ENCODE results near the gene ADD1. TPM values are rescaled to one million over a fixed set of nuclear protein-coding genes. Genes with fewer than 3 reads are reported as not detected.
A peak's percentile ranks its signal among the peaks of the same experiment; 100 is the strongest.

ADD1 gene
- total RNA-seq, 4 donors from 2014 or later: 253 to 402 (median 311) TPM

DNA sequence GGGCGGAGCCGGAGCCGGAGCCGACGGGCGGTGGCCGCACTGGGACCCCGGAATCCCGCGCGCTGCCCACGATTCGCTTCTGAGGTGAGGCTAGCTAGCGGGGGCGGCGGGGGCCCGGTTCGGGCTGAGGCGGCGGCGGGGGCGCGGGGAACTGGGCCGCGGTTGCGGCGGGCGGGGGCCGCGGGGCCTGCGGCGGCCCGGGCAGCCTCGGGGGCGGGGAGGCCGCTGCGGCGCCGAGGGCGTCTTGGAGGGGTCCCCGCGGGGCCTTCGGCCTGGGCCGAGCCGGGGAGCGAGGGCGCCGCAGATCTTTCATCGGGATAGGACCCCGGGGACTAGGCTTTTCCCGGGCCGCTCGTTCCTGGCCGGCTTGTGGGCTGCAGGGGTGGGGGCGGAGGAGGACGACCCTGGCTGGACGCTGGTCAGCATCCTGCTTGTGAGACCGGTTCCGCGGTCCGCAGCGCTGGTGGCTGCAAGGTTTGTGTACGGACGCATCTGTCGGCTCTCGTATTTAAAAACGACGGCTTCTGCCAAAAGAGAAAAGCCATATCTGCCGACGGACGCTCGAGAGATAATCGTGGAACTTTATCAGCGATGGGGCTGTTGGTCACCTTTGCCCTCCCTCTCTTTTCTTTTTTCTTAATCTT, 419 bp downstream of the ADD1 start:
- Histone ChIP-seq H3K27ac (replicated peaks in 1 of 4) (peak overlapping the region; percentile 81 to 98 (median 94)), H3K9me3 (no peaks in the 10 kb centered on the region), H3K4me3 (peak overlapping the region; percentile 67 to 93 (median 84)), H3K4me1 (peaks cover 34 to 55% (median 53%) of the 10 kb centered on the region in 4 donors), H3K36me3 (no peaks in the 10 kb centered on the region), H3K27me3 (no peaks in the 10 kb centered on the region)
- intact Hi-C loops (cut with DNase I): loop anchor here (2.0 kb wide), 1 partner anchor 91 kb away; no protein-coding TSS in a partner anchor
- DNase-seq (ENCODE audit: extremely low spot score): peak; percentile 92
- WGBS: 0% methylated on average over 17 of the region's 74 CpGs
- TF ChIP-seq POLR2A (IDR thresholded peaks at IDR 0.05; ENCODE audit: low read depth): no peak
- no peak for TF ChIP-seq EP300 (IDR thresholded peaks at IDR 0.05)
- TF ChIP-seq, protein P1, sequence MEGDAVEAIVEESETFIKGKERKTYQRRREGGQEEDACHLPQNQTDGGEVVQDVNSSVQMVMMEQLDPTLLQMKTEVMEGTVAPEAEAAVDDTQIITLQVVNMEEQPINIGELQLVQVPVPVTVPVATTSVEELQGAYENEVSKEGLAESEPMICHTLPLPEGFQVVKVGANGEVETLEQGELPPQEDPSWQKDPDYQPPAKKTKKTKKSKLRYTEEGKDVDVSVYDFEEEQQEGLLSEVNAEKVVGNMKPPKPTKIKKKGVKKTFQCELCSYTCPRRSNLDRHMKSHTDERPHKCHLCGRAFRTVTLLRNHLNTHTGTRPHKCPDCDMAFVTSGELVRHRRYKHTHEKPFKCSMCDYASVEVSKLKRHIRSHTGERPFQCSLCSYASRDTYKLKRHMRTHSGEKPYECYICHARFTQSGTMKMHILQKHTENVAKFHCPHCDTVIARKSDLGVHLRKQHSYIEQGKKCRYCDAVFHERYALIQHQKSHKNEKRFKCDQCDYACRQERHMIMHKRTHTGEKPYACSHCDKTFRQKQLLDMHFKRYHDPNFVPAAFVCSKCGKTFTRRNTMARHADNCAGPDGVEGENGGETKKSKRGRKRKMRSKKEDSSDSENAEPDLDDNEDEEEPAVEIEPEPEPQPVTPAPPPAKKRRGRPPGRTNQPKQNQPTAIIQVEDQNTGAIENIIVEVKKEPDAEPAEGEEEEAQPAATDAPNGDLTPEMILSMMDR (IDR thresholded peaks at IDR 0.05): peak in 1 of 3 experiments; percentile 1

DNA sequence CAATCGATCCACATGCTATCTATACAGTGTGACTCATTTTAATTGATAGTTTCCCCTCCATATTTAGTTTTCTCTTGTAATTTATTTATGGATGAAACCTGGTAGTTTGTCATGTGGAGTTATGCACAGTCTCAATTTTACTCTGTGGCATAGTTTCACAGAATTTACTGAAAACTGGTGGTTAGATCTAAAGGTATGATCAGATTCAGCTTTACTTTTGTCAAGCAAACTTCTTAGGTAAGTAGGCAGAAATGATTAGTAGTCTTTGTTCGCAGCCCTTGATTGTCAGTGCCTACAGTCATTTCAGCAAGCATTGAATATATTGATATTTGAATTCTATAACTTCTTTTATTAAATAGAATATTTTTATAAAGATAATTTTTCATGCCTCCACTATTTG, 2.5 kb downstream of the ADD1 start:
- H3K27ac ChIP-seq (replicated peaks in 1 of 4): no peak overlapping the region
- H3K9me3 ChIP-seq: no peaks in the 10 kb centered on the region
- WGBS: 81% methylated on average over 2 of the region's 2 CpGs
- H3K27me3 ChIP-seq: no peaks in the 10 kb centered on the region
- intact Hi-C loops (cut with DNase I): no loop called here
- peaks cover 43 to 74% (median 72%) of the 10 kb centered on the region in 4 donors for H3K4me1 ChIP-seq
- TF ChIP-seq POLR2AphosphoS5 (IDR thresholded peaks at IDR 0.05) (no peak), POLR2A (IDR thresholded peaks at IDR 0.05; ENCODE audit: low read depth) (no peak)
- no peaks in the 10 kb centered on the region for H3K36me3 ChIP-seq
- H3K4me3 ChIP-seq: no peak overlapping the region
- DNase-seq (ENCODE audit: extremely low spot score): no peak

DNA sequence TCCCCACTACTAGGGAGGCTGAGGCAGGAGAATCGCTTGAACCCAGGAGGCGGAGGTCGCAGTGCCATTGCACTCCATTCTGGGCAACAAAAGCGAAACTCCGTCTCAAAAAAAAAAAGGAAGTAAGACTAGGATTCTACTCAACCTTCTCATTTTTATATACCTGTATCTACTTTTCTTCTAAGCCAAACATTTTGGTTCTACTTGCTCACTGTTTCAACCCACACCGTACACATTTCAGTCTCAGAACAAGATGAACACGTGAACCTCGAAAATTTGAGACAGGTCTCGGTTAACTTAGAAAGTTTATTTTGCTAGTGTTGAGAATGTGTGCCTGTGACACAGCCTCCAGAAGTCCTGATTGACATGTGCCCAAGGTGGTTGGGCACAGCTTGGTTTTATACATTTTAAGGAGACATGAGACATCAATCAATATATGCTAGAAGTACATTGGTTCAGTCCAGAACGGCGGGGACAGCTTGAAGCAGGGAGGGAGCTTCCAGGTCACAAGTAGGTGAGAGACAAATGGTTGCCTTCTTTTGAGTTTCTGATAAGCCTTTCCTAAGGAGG, 3.7 kb downstream of the ADD1 start:
- Histone ChIP-seq H3K9me3 (no peaks in the 10 kb centered on the region), H3K4me3 (no peak overlapping the region), H3K36me3 (no peaks in the 10 kb centered on the region), H3K27me3 (no peaks in the 10 kb centered on the region), H3K4me1 (peaks cover 53 to 86% (median 83%) of the 10 kb centered on the region in 4 donors), H3K27ac (replicated peaks in 1 of 4) (peak overlapping the region in 3 of 4 donors; percentile 37 to 56 (median 43))
- peak; percentile 72 for DNase-seq (ENCODE audit: extremely low spot score)
- no peak for TF ChIP-seq EP300 (IDR thresholded peaks at IDR 0.05)
- no peak for TF ChIP-seq POLR2A (IDR thresholded peaks at IDR 0.05; ENCODE audit: low read depth)
- TF ChIP-seq POLR2AphosphoS5 (IDR thresholded peaks at IDR 0.05): no peak
- TF ChIP-seq, protein P1 (IDR thresholded peaks at IDR 0.05): no peak
- WGBS: 85% methylated on average over 11 of the region's 11 CpGs
- intact Hi-C loops (cut with DNase I): no loop called here

DNA sequence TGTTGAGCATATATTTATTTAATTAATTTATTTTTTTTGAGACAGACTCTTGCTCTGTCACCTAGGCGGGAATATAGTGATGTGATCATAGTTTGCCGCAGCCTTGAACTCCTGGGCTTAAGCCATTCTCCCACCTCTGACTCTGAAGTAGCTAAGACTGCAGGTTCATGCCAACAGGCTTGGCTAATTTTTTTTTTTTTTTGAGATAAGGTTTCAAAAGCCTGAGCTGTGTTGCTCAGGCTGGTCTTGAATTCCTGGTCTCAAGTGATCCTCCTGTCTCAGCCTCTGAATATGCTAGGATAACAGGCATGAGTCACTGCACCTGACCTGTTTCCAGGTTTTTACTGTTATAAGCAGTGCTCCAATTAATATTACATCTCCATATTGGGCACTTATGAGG, 4.8 kb downstream of the ADD1 start:
- intact Hi-C loops (cut with DNase I): no loop called here
- Histone ChIP-seq H3K27ac (replicated peaks in 1 of 4) (peak overlapping the region; percentile 27 to 56 (median 40)), H3K27me3 (no peaks in the 10 kb centered on the region), H3K4me3 (no peak overlapping the region), H3K36me3 (peaks cover 0 to 4% (median under 1%) of the 10 kb centered on the region in 4 donors), H3K9me3 (no peaks in the 10 kb centered on the region), H3K4me1 (peaks cover 57 to 89% (median 85%) of the 10 kb centered on the region in 4 donors)
- TF ChIP-seq EP300 (IDR thresholded peaks at IDR 0.05): no peak
- no peak for TF ChIP-seq POLR2A (IDR thresholded peaks at IDR 0.05; ENCODE audit: low read depth)
- no peak for TF ChIP-seq POLR2AphosphoS5 (IDR thresholded peaks at IDR 0.05)
- TF ChIP-seq, protein P1 (IDR thresholded peaks at IDR 0.05): no peak
- WGBS: 70% methylated on average over 2 of the region's 2 CpGs
- no peak for DNase-seq (ENCODE audit: extremely low spot score)

DNA sequence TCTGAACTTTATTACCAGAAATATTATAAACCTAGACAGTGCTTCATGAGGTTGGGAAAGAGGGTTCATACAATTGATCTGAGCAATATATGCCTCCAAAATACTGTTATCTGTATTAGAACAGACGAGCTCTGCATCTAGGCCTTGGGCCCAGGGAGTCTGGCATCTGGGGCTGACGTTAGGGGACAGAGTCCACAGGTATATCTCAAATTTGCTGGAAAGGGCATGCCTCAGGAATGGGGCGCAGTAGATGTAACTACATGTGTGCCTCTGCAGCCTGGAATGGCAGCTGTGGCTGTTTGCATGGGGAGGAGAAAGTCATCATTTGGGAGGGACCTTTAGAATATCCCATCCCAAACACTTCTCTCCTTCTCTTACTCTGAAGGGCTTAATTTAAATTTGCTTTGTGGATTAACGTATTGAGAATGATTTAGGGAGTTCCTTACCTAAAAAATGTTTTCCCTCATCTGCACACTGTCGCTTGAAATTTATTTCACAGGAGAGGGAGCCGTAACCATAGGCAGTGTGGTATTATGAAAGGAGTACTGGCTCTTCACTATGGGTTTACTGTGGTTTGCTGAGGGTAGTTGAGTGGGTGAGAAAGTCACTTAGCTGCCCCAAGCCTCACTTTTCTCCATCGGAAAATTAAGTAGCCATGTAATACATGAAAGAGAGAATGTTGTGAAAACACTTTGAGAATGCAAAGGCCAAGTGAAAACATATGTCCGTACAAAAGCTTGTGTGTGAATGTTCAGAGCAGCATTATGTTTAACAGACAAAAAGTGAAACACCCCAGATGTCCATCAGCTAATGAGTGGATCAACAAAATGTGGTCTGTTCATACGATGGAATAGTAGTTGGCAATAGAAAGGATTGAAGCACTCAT, 5.9 kb downstream of the ADD1 start:
- no peak overlapping the region for H3K4me3 ChIP-seq
- H3K27ac ChIP-seq (replicated peaks in 1 of 4): peak overlapping the region in 3 of 4 donors; percentile 37 to 56 (median 43)
- H3K27me3 ChIP-seq: no peaks in the 10 kb centered on the region
- TF ChIP-seq, protein P1 (IDR thresholded peaks at IDR 0.05): no peak
- TF ChIP-seq POLR2A (IDR thresholded peaks at IDR 0.05; ENCODE audit: low read depth): no peak
- no peak for TF ChIP-seq POLR2AphosphoS5 (IDR thresholded peaks at IDR 0.05)
- TF ChIP-seq EP300 (IDR thresholded peaks at IDR 0.05): no peak
- no peak for DNase-seq (ENCODE audit: extremely low spot score)
- peaks cover 66 to 100% (median 95%) of the 10 kb centered on the region in 4 donors for H3K4me1 ChIP-seq
- intact Hi-C loops (cut with DNase I): no loop called here
- no peaks in the 10 kb centered on the region for H3K9me3 ChIP-seq
- H3K36me3 ChIP-seq: peaks cover 5 to 14% (median 9%) of the 10 kb centered on the region in 4 donors
- WGBS: 46% methylated on average over 8 of the region's 9 CpGs
